Mesenchymal stem cell (in vitro differentiated cells and primary cell): ENCODE measurements around the gene ITGB2.
A peak's percentile ranks its signal among the peaks of the same experiment; 100 is the strongest.
"Not testable (repeated sequence)": the region's sequence is repeated elsewhere in the genome, so short reads cannot be mapped to it uniquely, and the experiment has no call there.

ENCODE experiments used
- DNase-seq: peaks from one replicate; pipeline ENCODE4 v3.0.0-alpha.2; 2013
- H2AFZ ChIP-seq: one replicate; pipeline ENCODE4 v1.6.1; 2013; ENCODE audit warnings: low read depth, mild to moderate bottlenecking, control low read depth, inconsistent platforms, low read length, moderate library complexity
- H2AK5ac ChIP-seq: 2 replicates; pipeline ENCODE4 v1.6.1; 2013; ENCODE audit warnings: low read length, moderate library complexity, mild to moderate bottlenecking, inconsistent platforms; ENCODE audit not compliant: severe bottlenecking
- H2BK120ac ChIP-seq: one replicate; pipeline ENCODE4 v1.6.1; 2013; ENCODE audit warnings: low read depth, mild to moderate bottlenecking, inconsistent platforms, low read length, moderate library complexity
- H2BK12ac ChIP-seq, 2 experiments: one replicate each; pipeline ENCODE4 v1.6.1; 2013; ENCODE audit warnings: inconsistent platforms in 2 of 2, low read length in 2 of 2, mild to moderate bottlenecking in 2 of 2, moderate library complexity in 2 of 2, control low read depth in 1 of 2
- H2BK15ac ChIP-seq: one replicate; pipeline ENCODE4 v1.6.1; 2013; ENCODE audit warnings: mild to moderate bottlenecking, low read depth, inconsistent platforms; ENCODE audit not compliant: poor library complexity, severe bottlenecking
- H2BK5ac ChIP-seq: 2 replicates; pipeline ENCODE4 v1.6.1; 2013; ENCODE audit warnings: low read depth, mild to moderate bottlenecking, low read length, control low read depth, inconsistent platforms; ENCODE audit not compliant: poor library complexity, severe bottlenecking
- H3K14ac ChIP-seq, 2 experiments: one replicate each; pipeline ENCODE4 v1.6.1; 2013; ENCODE audit warnings: inconsistent platforms in 2 of 2, low read length in 2 of 2, control low read depth in 1 of 2, mild to moderate bottlenecking in 1 of 2, moderate library complexity in 1 of 2
- H3K18ac ChIP-seq, 2 experiments: one replicate each; pipeline ENCODE4 v1.6.1; 2013; ENCODE audit warnings: inconsistent platforms in 2 of 2, low read length in 2 of 2, control low read depth in 1 of 2, low read depth in 1 of 2, mild to moderate bottlenecking in 1 of 2
- H3K23ac ChIP-seq, 2 experiments: one replicate each; pipeline ENCODE4 v1.6.1; 2013; ENCODE audit warnings: inconsistent platforms in 2 of 2, low read length in 2 of 2, mild to moderate bottlenecking in 2 of 2, moderate library complexity in 2 of 2, control low read depth in 1 of 2
- H3K27ac ChIP-seq: 2 replicates; pipeline ENCODE4 v1.5.1; 2013; ENCODE audit warnings: mild to moderate bottlenecking, moderate library complexity, low read length, control low read depth, inconsistent platforms; ENCODE audit not compliant: poor library complexity, severe bottlenecking
- H3K27me3 ChIP-seq, 2 experiments: 2 replicates each; pipeline versions ENCODE4 v1.6.1 to v1.7.0; 2013; ENCODE audit warnings: low read length in 2 of 2, mild to moderate bottlenecking in 2 of 2, moderate library complexity in 2 of 2, control low read depth in 1 of 2, inconsistent platforms in 1 of 2; ENCODE audit not compliant: control insufficient read depth in 1 of 2, insufficient read depth in 1 of 2
- H3K36me3 ChIP-seq, 2 experiments: 2 replicates each; pipeline versions ENCODE4 v1.6.1 to v1.7.0; 2013; ENCODE audit warnings: low read length in 2 of 2, control low read depth in 1 of 2, inconsistent platforms in 1 of 2, low read depth in 1 of 2, mild to moderate bottlenecking in 1 of 2; ENCODE audit not compliant: insufficient read depth in 2 of 2, control insufficient read depth in 1 of 2
- H3K4ac ChIP-seq, 2 experiments: one replicate each; pipeline ENCODE4 v1.6.1; 2013; ENCODE audit warnings: inconsistent platforms in 2 of 2, low read length in 2 of 2, mild to moderate bottlenecking in 2 of 2, moderate library complexity in 2 of 2, control low read depth in 1 of 2, low read depth in 1 of 2
- H3K4me1 ChIP-seq: 2 replicates; pipeline ENCODE4 v1.6.1; 2013; ENCODE audit warnings: low read depth, low read length, control low read depth; ENCODE audit not compliant: control insufficient read depth, insufficient read depth
- H3K4me2 ChIP-seq: 2 replicates; pipeline ENCODE4 v1.6.1; 2013; ENCODE audit warnings: low read length, mild to moderate bottlenecking, inconsistent platforms; ENCODE audit not compliant: poor library complexity, severe bottlenecking
- H3K4me3 ChIP-seq, 2 experiments: 2 replicates each; pipeline versions ENCODE4 v1.5.1 to v1.7.0; 2013; ENCODE audit warnings: low read length in 2 of 2, mild to moderate bottlenecking in 2 of 2, control low read depth in 1 of 2, low read depth in 1 of 2; ENCODE audit not compliant: insufficient read depth in 1 of 2
- H3K79me1 ChIP-seq: replicated peaks from 2 replicates; pipeline ENCODE4 v1.6.1; 2013; ENCODE audit warnings: mild to moderate bottlenecking, control low read depth, low read length, inconsistent platforms; ENCODE audit not compliant: poor library complexity, severe bottlenecking
- H3K9ac ChIP-seq: 2 replicates; pipeline ENCODE4 v1.7.0; 2013; ENCODE audit warnings: mild to moderate bottlenecking, low read length, moderate library complexity
- H3K9me3 ChIP-seq: 2 replicates; pipeline ENCODE4 v1.7.0; 2013; ENCODE audit warnings: mild to moderate bottlenecking, low read length; ENCODE audit not compliant: control insufficient read depth
- H4K8ac ChIP-seq: one replicate; pipeline ENCODE4 v1.6.1; 2013; ENCODE audit warnings: inconsistent platforms, mild to moderate bottlenecking, low read length, moderate library complexity
- H4K91ac ChIP-seq: one replicate; pipeline ENCODE4 v1.6.1; 2013; ENCODE audit warnings: mild to moderate bottlenecking, low read length, inconsistent platforms
- WGBS: methylation state at CpG from one replicate; pipeline ENCODE4 v1.1.7; 2013; ENCODE audit warnings: mixed read lengths; 5-methylcytosine and 5-hydroxymethylcytosine counted together

Gene ITGB2

DNA sequence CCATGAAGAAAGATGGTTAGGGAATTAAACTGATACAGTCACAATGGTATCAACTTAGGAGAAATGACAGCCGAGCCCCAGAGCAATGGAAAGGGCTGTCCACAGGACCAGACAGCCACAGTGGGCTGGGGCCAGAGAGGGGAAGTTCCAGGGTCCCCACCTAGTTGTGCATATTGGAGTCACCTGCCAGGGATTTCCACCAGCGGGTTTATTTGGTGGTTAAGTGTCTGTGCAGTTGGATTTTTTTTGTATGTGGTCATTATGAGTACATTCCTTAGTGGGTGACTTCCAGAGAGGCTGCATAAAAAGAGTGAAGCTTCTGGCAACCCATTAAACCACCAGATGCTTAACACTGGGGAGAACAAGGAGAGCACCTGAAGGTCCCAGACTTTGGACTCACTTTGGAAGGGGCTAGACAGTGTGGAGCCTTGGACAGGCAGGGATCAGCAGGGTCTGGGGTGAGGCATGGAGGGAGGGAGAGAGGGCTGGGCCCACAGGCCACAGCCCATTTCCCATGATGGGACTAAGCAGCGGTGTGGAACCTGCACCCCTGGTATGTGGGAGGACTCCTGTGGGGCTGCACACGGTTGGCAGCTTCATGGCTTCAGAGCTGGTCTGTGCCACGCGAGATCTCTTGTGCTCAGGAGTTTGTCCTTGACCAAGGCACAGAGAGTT lies 39.4 kb downstream of the ITGB2 start:
- Histone ChIP-seq H2BK120ac (no peak overlapping the region), H3K79me1 (no peaks in the 10 kb centered on the region), H3K4me1 (peaks cover 9% of the 10 kb centered on the region), H3K27ac (peak overlapping the region; percentile 66), H3K36me3 (peaks cover 0 to 4% of the 10 kb centered on the region in 2 experiments), H3K9ac (no peak overlapping the region), H4K8ac (no peak overlapping the region), H3K18ac (no peak overlapping the region), H2AFZ (no peak overlapping the region), H2BK12ac (peak overlapping the region in 1 of 2 experiments; percentile 56), H2AK5ac (no peak overlapping the region), H3K27me3 (peaks cover 7 to 18% of the 10 kb centered on the region in 2 experiments), H3K4me2 (peak overlapping the region; percentile 58), H4K91ac (no peak overlapping the region), H2BK5ac (no peak overlapping the region), H3K4ac (no peak overlapping the region), H3K14ac (peak overlapping the region in 1 of 2 experiments; percentile 35), H3K4me3 (no peak overlapping the region), H2BK15ac (peak overlapping the region; percentile 32), H3K9me3 (no peaks in the 10 kb centered on the region), H3K23ac (peak overlapping the region in 1 of 2 experiments; percentile 9)
- 76% methylated on average over 6 of the region's 6 CpGs for WGBS
- peak; percentile 75 for DNase-seq

- Histone ChIP-seq H3K36me3 (peaks cover 0 to 4% of the 10 kb centered on the region in 2 experiments), H2AK5ac (no peak overlapping the region)
- 51% methylated on average over 7 of the region's 8 CpGs for WGBS
Observed at GRCh38 chr21:44880405-44881197, 40.1 kb downstream of the ITGB2 start.

DNA sequence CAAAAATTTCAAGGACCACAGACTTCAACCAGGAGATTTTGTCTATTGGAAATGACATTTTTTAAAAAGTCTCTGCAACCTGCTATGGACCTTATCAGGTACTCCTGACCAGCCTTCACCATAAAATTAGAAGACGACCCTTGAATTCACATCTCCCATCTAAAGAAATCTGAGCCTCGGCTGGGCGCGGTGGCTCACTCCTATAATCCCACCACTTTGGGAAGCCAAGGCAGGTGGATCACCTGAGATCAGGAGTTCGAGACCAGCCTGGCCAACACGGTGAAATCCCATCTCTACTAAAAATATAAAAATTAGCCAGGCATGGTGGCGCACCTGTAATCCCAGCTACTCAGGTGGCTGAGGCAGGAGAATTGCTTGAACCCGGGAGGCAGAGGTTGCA lies 41.5 kb downstream of the ITGB2 start:
- WGBS: 98% methylated on average over 8 of the region's 8 CpGs
- not testable (repeated sequence) for H2AK5ac ChIP-seq, H3K9me3 ChIP-seq, H2BK15ac ChIP-seq, H3K27ac ChIP-seq, H3K4me3 ChIP-seq, H3K27me3 ChIP-seq, H3K18ac ChIP-seq, H2AFZ ChIP-seq, H4K91ac ChIP-seq, H2BK120ac ChIP-seq, H3K79me1 ChIP-seq, DNase-seq, H3K23ac ChIP-seq, H4K8ac ChIP-seq, H2BK5ac ChIP-seq, H3K4me2 ChIP-seq, H3K36me3 ChIP-seq, H3K9ac ChIP-seq, H3K4ac ChIP-seq, H3K14ac ChIP-seq, H2BK12ac ChIP-seq
- H3K4me1 ChIP-seq: peaks cover 16% of the 10 kb centered on the region

More at GRCh38 chr21:44880405-44881197, 40.1 kb downstream of the ITGB2 start:
- Histone ChIP-seq H4K8ac (no peak overlapping the region), H3K4ac (no peak overlapping the region), H2BK15ac (no peak overlapping the region), H3K9me3 (no peaks in the 10 kb centered on the region), H3K14ac (no peak overlapping the region), H2BK120ac (no peak overlapping the region), H2BK12ac (no peak overlapping the region), H4K91ac (no peak overlapping the region), H3K18ac (no peak overlapping the region), H3K27me3 (peaks cover 7 to 13% of the 10 kb centered on the region in 2 experiments), H3K23ac (no peak overlapping the region), H3K27ac (peak overlapping the region; percentile 66), H2BK5ac (no peak overlapping the region), H3K9ac (no peak overlapping the region), H3K79me1 (no peaks in the 10 kb centered on the region), H3K4me2 (peak overlapping the region; percentile 58), H3K4me1 (peaks cover 9% of the 10 kb centered on the region), H3K4me3 (no peak overlapping the region), H2AFZ (no peak overlapping the region)
- no peak for DNase-seq
